Stomach (tissue), 4 donors: ENCODE results near the gene SLC23A1.

Source experiments
- CTCF ChIP-seq, 7 experiments: fragments of 450-650 bp in 4 of 7; fragments of 200-600 bp in 3 of 7; sonication (generic) in 3 of 7; IDR thresholded peaks; one replicate each; pipeline ENCODE4 v1.5.1; 2016 to 2019; ENCODE audit warnings: antibody characterized with exemption in 7 of 7, control low read depth in 2 of 7, mild to moderate bottlenecking in 1 of 7
- POLR2A ChIP-seq, 4 donors: fragments of 450-650 bp; IDR thresholded peaks; one replicate each; pipeline ENCODE4 v1.6.1; 2016; ENCODE audit warnings: antibody characterized with exemption in 4 of 4, control low read depth in 2 of 4, mild to moderate bottlenecking in 1 of 4, moderate library complexity in 1 of 4
- POLR2AphosphoS5 ChIP-seq, 3 donors: sonication (generic); formaldehyde crosslinking; IDR thresholded peaks; one replicate each; pipeline ENCODE4 v1.6.1; 2016; ENCODE audit warnings: antibody characterized with exemption in 3 of 3

GRCh38 chr5:139371482-139372435 is 11.3 kb downstream of the SLC23A1 start:
- TF ChIP-seq CTCF (IDR thresholded peaks at IDR 0.05) (no peak), POLR2A (IDR thresholded peaks at IDR 0.05) (no peak), POLR2AphosphoS5 (IDR thresholded peaks at IDR 0.05) (no peak)
